AG09319 (cell line): ENCODE data around the gene DDX39A.

Experiments used
- DNase-seq: peaks from one replicate; pipeline ENCODE4 v3.0.0-alpha.2; 2010; ENCODE audit warnings: low read depth; ENCODE audit errors: extremely low read depth
- CTCF ChIP-seq: IDR thresholded peaks from 2 replicates; pipeline ENCODE4 v1.5.1; 2011; ENCODE audit warnings: low read depth, mild to moderate bottlenecking, inconsistent platforms, low read length, moderate library complexity

DDX39A gene

GRCh38 chr19:14433554-14434501 is 14.7 kb upstream of the DDX39A start:
- TF ChIP-seq CTCF, result no peak; the same call in 1 of the 2 replicates
- DNase-seq, result no peak

- no peak for DNase-seq
- TF ChIP-seq CTCF, result no peak
Observed at GRCh38 chr19:14432791-14433553, 13.8 kb upstream of the DDX39A start, which contains the start of gene PKN1. TSS of gene PKN1 (plus strand) at chr19:14433306. CDS start at chr19:14433522, 216 bp downstream.

GRCh38 chr19:14430712-14431111 is 11.6 kb upstream of the DDX39A start:
- no peak for TF ChIP-seq CTCF
- DNase-seq, result no peak

GRCh38 chr19:14428882-14429416 is 9.8 kb upstream of the DDX39A start:
- no peak for TF ChIP-seq CTCF
- no peak for DNase-seq

- DNase-seq, result no peak
- no peak for TF ChIP-seq CTCF
Observed at GRCh38 chr19:14427461-14427860, 8.3 kb upstream of the DDX39A start.

GRCh38 chr19:14425696-14426138 is 6.6 kb upstream of the DDX39A start:
- no peak for DNase-seq
- TF ChIP-seq CTCF, result no peak

GRCh38 chr19:14418856-14419105 is 360 bp downstream of the DDX39A start:
- no peak for DNase-seq
- TF ChIP-seq CTCF, result no peak
